Inferior parietal cortex (tissue), 1 donor: Measurements from ENCODE around the gene PATL2.
"Not testable (repeated sequence)": the region's sequence is repeated elsewhere in the genome, so short reads cannot be mapped to it uniquely, and the experiment has no call there.

Experiments used
- DNase-seq: peaks from one replicate; pipeline ENCODE4 v3.0.0-alpha.2; 2016; ENCODE audit errors: extremely low spot score

PATL2 gene

DNA sequence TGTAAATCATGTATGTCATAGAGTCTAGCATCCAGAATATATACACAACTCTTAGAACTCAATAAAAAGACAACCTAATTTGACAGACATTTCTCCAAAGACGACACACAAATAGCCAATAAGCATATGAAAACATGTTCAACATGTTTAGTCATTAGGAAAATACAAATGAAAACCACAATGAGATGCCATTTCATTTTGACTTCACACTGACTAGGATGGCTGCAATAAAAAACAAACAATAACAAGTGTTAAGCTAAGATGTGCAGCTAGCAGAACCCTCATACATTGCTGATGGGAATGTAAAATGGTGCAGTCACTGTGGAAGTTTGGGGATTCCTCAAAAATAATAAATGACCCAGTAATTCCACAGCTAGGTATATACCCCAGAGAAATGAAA, 64.1 kb downstream of the PATL2 start:
- no peak for DNase-seq

DNA sequence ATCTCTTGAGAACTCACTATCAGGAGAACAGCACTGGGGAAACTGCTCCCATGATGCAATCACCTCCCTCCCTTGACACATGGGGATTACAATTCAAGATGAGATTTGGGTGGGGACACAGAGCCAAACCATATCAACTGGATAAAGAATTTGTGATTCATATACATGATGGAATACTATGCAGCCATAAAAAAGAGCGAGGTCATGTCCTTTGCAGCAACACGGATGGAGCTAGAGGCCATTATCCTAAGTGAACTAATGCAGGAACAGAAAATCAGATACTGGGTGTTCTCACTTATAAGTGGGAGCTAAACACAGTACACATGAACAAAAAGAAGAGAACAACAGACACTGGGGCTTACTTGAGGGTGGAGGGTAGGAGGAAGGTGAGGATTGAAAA, 64.7 kb downstream of the PATL2 start:
- no peak for DNase-seq

DNA sequence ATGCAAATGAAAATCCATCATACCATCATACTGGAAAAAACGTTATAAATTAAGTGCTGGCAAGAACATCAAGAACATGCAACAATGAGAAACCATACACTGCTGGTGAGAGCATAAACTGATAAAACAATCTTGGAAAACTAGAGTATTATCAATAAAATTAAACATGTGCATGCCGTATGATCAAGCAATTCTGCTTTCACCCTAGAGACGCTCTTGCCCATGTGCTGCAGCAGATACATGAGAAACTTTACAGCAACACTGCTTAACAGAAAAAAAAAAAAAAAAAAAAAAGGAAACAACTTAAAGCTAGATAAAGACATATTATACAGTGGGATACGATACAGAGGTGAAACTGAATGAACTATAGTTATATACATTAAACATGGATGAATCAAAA, 69.5 kb downstream of the PATL2 start:
- DNase-seq, result no peak

DNA sequence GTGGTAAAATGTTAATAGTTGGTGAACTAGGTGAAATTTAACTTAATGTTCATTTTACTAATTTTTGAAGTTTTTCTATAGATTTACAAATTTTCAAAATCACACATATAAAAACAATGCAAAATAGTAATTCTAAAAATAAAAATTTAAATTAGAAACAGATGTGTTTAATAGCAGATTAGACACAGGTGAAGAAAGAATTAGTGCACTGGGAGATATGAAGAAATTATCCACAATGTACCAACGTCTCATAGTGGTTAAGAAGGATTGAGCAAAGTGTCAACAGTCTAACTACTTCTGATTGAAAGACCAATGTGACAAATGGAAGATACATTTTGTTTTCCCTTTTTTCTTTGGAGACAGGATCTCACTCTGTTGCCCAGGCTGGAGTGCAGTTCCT, 74.1 kb downstream of the PATL2 start:
- DNase-seq, result no peak

DNA sequence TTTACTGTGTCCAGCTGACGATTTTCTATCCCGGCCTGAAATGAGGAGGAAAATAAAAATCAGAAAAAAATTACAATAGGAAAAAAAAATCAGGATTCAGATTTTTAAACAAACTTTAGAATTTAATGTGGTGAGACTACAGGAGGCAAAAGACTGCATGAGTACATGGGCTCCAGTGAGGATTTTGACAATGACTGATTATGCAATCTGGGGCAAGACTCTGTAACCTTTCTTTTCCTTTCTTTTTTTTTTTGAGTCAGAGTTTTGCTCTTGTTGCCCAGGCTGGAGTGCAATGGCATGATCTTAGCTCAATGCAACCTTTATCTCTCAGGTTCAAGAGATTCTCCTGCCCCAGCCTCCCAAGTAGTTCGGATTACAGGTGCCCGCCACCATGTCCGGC, 77.5 kb downstream of the PATL2 start:
- no peak for DNase-seq

DNA sequence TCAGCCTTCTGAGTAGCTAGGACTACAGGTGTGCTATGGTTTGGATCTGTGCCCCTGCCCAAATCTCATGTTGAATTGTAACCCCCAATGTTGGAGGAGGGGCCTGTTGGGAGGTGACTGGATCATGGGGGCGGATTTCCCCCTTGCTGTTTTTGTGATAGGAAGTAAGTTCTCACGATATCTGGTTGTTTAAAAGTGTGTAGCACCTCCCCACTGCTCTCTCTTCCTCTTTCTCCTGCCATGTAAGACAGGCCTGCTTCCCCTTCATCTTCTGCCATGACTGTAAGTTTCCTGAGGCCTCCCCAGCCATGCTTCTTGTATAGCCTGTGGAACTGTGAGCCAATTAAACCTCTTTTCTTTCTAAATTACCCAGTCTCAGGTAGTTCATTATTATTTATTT, 85.8 kb downstream of the PATL2 start:
- not testable (repeated sequence) for DNase-seq

DNA sequence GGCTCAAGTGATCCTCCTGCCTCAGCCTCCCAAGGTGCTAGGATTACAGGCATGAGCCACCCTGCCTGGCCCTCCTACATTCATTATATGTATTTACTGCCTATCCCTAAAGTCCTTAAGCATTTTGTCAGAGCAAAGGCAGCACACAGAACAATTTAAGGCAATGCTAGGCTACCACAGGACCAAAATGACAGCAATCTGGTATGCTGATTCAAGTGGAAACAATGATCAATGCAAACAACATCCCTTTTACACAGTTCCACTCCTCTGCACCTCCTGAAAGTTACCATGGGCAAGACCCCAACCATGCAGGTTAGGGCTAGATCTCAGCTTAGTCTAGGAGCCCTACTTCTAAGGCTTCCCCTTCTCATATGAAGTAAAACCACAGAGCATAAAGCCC, 87.9 kb downstream of the PATL2 start:
- no peak for DNase-seq

DNA sequence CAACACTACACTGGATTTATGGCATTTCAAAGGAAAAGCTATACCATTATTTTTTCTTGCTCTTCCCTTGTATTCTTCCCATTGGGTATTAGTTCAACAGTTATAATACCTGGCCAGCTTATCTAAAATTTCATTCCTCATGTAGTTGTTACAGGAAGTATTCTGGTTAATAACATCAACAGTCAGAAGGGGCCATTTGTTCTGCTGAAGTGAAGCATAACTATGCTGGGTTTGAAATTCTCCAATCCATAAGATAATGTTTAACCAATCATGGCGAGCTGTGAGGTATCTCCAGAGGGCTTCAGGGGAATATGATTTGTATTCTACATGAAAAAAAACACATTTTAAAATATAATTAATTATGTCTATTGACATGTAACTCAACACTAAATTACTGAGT, 91.0 kb downstream of the PATL2 start:
- no peak for DNase-seq

DNA sequence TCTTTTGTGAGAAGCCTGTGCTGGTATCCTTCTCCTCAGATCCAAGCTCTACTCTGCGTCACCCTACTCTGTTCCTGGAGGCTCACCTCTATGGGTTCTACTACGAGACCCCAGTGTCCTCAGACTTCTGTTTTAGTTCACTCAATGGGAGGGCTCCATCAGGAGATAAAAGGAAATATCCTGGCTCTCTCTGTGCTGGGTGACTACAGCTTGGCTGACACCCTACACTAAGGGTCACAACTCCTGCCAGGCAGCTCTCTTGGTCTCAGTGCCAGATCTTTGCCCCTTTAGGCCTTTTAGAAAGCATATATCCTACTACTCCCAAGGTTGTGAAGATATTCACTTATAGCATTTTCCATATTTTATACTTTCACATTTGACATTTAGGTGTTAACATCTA, 94.1 kb downstream of the PATL2 start:
- no peak for DNase-seq
